AG09319 (cell line): Measurements from ENCODE around the gene PDLIM4.

Source experiments
- DNase-seq: peaks from one replicate; pipeline ENCODE4 v3.0.0-alpha.2; 2010; ENCODE audit warnings: low read depth; ENCODE audit errors: extremely low read depth
- TF ChIP-seq, protein P1 (sequence below): IDR thresholded peaks from 2 replicates; pipeline ENCODE4 v1.5.1; 2011; ENCODE audit warnings: low read depth, mild to moderate bottlenecking, inconsistent platforms, low read length, moderate library complexity

Gene PDLIM4

DNA sequence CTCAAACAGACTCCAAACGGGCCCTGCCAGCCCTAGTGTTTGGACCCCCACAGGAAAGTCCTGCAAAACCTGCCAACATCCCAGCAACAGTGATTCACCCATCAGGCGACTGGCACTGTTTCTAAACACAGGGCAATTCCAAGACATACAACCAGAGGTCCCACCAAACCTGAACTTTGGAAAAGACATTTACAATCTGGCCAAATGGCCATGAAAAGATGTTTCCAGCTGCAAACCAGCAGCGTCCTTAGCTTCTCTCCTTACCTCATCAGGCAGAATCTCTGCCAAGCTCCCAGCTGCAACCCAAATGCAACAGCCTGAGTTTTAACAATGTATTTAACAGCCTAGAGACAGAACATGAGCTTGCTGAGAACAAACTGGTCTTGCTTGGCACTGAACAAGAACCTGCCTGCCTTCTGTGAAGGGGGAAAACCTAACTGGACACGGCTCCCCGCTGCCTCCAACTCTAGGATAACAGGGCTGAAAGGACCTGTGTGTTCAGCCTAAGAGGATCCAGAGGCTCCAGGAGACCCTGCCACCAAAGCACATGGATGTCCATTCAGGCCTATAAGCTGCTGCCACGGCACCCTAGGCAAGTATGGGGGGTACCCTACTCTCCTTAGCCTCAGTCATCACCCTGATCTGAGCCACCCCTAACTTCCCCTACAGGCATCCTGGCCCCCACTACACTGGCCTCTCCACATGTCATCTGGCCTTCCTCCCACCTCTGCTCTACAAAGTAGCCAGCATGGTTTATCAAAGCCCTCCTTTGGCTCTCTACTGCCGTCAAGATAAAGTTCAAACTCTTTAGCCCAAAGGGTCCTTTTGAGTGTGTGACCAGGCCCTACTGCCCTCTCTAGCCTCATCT, 35.5 kb upstream of the PDLIM4 start:
- TF ChIP-seq, protein P1, sequence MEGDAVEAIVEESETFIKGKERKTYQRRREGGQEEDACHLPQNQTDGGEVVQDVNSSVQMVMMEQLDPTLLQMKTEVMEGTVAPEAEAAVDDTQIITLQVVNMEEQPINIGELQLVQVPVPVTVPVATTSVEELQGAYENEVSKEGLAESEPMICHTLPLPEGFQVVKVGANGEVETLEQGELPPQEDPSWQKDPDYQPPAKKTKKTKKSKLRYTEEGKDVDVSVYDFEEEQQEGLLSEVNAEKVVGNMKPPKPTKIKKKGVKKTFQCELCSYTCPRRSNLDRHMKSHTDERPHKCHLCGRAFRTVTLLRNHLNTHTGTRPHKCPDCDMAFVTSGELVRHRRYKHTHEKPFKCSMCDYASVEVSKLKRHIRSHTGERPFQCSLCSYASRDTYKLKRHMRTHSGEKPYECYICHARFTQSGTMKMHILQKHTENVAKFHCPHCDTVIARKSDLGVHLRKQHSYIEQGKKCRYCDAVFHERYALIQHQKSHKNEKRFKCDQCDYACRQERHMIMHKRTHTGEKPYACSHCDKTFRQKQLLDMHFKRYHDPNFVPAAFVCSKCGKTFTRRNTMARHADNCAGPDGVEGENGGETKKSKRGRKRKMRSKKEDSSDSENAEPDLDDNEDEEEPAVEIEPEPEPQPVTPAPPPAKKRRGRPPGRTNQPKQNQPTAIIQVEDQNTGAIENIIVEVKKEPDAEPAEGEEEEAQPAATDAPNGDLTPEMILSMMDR, result peak; percentile 43
- DNase-seq, result peak; percentile 79

DNA sequence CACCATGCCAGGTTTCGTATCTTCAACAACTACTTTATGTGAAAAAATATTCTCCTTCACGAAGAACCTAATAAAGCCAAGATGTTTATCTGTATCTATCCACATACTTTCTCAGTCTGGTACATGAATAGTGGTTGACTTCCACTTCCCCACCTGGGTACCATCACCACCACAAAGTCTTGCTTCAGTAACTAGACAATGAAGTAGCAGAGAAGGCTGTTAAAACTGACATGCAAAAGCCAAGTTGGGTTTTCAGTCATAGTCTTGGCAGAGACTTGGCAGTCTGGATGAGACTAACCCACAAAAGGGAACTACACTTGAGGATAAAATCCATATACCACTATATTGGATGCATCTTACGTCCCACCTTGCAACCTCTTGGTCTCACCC, 34.9 kb upstream of the PDLIM4 start:
- TF ChIP-seq, protein P1, result no peak
- no peak for DNase-seq

DNA sequence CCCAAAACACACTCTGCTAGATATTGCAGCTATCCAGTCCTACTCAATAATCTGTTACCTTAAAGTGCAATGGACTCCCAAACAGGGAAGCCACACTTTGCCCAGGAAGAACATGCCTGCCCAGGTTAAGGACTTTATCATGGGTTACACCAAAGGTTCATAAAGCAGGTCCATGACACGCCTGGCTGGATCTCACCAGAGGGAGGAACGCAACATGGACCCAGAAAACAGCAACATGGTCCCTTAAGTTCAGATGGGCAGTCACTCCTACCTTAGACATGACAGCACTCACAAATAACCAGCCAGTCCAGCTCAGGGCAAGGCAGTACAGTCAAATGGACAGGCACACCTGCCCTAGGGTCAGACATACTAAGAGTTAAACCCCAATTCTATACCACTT, 33.6 kb upstream of the PDLIM4 start:
- no peak for DNase-seq
- TF ChIP-seq, protein P1, result no peak

DNA sequence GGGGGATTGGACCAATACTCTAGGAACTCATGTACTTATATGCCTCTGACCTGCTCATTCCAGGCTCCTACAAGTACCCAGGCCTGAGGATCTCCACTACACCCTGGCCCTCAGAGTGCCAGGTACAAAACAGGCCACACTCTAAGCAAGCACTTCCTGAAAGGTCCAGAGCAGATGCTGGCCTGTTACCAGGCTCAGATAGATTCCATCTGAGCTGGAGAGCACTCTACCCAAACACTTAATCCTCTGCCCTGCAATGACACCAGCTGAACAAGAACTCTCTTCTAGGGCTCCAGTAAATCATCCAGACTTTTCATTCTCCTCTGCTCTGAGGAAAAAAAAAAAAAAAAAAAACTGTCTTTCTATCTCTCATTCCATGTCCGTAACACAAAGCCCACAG, 32.8 kb upstream of the PDLIM4 start:
- DNase-seq, result peak; percentile 31
- TF ChIP-seq, protein P1, result no peak

DNA sequence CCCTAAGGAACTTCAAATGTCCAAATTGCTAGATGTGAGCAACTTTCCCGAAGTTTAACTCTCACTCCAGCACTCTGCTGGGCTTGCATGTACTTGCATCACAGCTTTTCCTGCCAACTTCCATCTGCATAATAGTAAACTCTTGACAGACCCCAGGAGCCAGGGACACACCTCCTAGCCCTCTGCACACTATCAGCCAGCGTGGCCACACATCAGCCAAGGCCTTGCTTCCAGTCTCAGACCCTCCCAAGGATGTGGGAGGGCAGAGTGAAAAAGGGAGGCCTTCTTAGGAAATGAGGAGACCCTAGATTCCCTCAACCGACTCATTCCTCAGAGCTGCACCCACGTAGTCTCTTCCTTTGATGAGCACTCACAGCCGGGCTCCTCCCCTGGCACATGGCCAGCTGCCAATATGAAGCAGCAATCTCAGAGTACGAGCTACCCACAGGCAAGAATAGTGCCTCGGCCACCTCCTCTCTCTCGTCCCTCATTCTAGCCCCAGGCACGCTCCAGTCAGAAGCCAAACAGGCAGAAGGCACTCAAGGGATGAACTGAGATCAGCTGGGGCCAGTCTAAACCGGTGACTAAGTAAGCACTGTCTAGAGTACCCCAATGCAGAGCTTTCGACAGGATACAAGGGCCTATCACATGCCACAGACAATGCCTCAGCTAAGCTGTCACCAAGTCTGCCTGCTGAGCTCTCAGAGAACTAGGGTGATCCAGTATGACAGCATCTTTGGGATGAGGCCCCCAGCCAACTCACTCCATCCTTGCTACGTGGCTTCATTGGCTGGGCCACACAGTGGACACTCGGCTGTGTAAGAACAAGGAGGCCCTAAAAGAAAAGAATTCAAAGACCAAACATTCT, 32.1 kb upstream of the PDLIM4 start:
- TF ChIP-seq, protein P1, result no peak
- peak; percentile 83 for DNase-seq

DNA sequence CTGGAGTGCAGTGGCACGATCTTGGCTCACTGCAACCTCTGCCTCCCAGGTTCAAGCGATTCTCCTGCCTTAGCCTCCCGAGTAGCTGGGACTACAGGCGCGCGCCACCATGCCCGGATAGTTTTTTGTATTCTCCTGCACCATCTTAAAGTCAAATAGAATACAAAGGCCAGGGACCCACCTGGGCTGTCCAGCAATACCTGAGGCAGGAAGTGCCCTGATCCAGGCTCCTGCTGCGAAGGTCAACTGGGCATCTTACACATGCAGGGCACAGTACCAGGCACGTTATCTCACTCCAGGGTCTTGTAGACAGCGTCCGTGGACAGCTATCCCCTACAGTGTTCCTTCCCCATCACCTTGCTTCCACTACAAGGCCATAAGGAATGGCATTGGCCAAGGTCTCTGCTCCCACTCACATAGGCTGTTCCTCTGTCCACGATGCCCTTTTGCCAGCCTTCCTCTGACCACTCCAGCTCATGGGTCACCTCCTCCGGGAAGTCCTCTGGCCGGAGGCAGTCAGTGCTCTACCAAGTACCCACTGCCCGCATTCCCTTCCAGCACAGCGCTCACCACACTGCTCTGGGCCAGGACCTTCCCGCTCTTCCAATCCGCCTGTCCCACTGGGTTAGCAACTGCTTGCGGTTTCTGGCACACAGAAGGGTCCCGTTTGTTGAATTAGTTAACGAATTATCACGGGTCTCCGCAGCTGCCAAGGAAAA, 30.8 kb upstream of the PDLIM4 start:
- no peak for DNase-seq
- TF ChIP-seq, protein P1, result no peak
